CD14-positive monocyte (primary cell): ENCODE results near the gene ONECUT1. TPM values are rescaled to one million over a fixed set of nuclear protein-coding genes. Genes with fewer than 3 reads are reported as not detected.

Experiments
- DNase-seq, 3 donors: peaks; one replicate each; pipeline ENCODE4 v3.0.0-alpha.2; 2011 to 2022
- H2AFZ ChIP-seq: 2 replicates; pipeline ENCODE4 v1.6.0; 2012; ENCODE audit warnings: mild to moderate bottlenecking, low read depth, low read length, inconsistent platforms; ENCODE audit not compliant: insufficient read depth, poor library complexity, severe bottlenecking
- H3K27ac ChIP-seq, 2 donors: 1 replicate in 1 of 2; 2 replicates in 1 of 2; pipeline ENCODE4 v1.5.1; 2012 to 2013; ENCODE audit warnings: low read length in 2 of 2, control low read depth in 1 of 2, inconsistent platforms in 1 of 2, low read depth in 1 of 2, mild to moderate bottlenecking in 1 of 2
- H3K27me3 ChIP-seq, 2 donors: one replicate each; pipeline versions ENCODE4 v1.6.0 to v1.6.1; 2011 to 2013; ENCODE audit warnings: low read length in 2 of 2; ENCODE audit not compliant: control insufficient read depth in 2 of 2, insufficient read depth in 2 of 2
- H3K36me3 ChIP-seq, 2 donors: replicated peaks in 1 of 2; 1 replicate in 1 of 2; 2 replicates in 1 of 2; pipeline versions ENCODE4 v1.5.1 to v1.6.1; 2012 to 2013; ENCODE audit warnings: low read length in 2 of 2, control low read depth in 1 of 2, inconsistent platforms in 1 of 2, mild to moderate bottlenecking in 1 of 2; ENCODE audit not compliant: insufficient read depth in 2 of 2, control insufficient read depth in 1 of 2
- H3K4me1 ChIP-seq, 2 donors: 1 replicate in 1 of 2; 2 replicates in 1 of 2; pipeline versions ENCODE4 v1.5.1 to v1.6.1; 2012 to 2013; ENCODE audit warnings: low read length in 2 of 2, control low read depth in 1 of 2, inconsistent platforms in 1 of 2, mild to moderate bottlenecking in 1 of 2, moderate library complexity in 1 of 2; ENCODE audit not compliant: insufficient read depth in 2 of 2, control insufficient read depth in 1 of 2
- H3K4me2 ChIP-seq: replicated peaks from 2 replicates; pipeline ENCODE3; 2012; ENCODE audit warnings: low read length, moderate library complexity, mild to moderate bottlenecking; ENCODE audit not compliant: poor library complexity, severe bottlenecking; ENCODE audit errors: extremely low read depth
- H3K4me3 ChIP-seq, 3 experiments: fragments of 200-600 bp in 1 of 3; sonication (generic) in 1 of 3; replicated peaks in 1 of 3; 1 replicate in 2 of 3; 2 replicates in 1 of 3; pipeline ENCODE4 v1.5.1; 2011 to 2013; ENCODE audit warnings: low read length in 3 of 3, mild to moderate bottlenecking in 3 of 3, control low read depth in 2 of 3, low read depth in 2 of 3, inconsistent platforms in 1 of 3, moderate library complexity in 1 of 3
- H3K79me2 ChIP-seq: 2 replicates; pipeline ENCODE4 v1.6.0; 2012; ENCODE audit warnings: mild to moderate bottlenecking, control low read depth, inconsistent platforms, low read length, moderate library complexity; ENCODE audit not compliant: insufficient read depth
- H3K9ac ChIP-seq: 2 replicates; pipeline ENCODE4 v1.6.0; 2017; ENCODE audit warnings: low read length, mild to moderate bottlenecking; ENCODE audit not compliant: insufficient read depth, poor library complexity, severe bottlenecking
- H3K9me3 ChIP-seq, 2 donors: replicated peaks in 1 of 2; 1 replicate in 1 of 2; 2 replicates in 1 of 2; pipeline versions ENCODE4 v1.5.1 to v1.6.1; 2012 to 2013; ENCODE audit warnings: low read length in 2 of 2, control low read depth in 1 of 2; ENCODE audit not compliant: control insufficient read depth in 1 of 2, insufficient read depth in 1 of 2
- H4K20me1 ChIP-seq: 2 replicates; pipeline ENCODE4 v1.6.0; 2012; ENCODE audit warnings: mild to moderate bottlenecking, low read length, control low read depth, moderate library complexity; ENCODE audit not compliant: insufficient read depth
- H3K27ac Mint-ChIP-seq, 7 donors: one replicate each; pipeline ENCODE4 v1.8.0; 2020; ENCODE audit warnings: mild to moderate bottlenecking in 7 of 7, mixed read lengths in 7 of 7, moderate library complexity in 6 of 7, inconsistent platforms in 2 of 7
- H3K27me3 Mint-ChIP-seq, 3 donors: one replicate each; pipeline ENCODE4 v1.8.0; 2021 to 2022; ENCODE audit warnings: low read depth in 3 of 3, mild to moderate bottlenecking in 3 of 3, mixed read lengths in 3 of 3, moderate library complexity in 3 of 3, inconsistent platforms in 1 of 3
- H3K36me3 Mint-ChIP-seq, 2 donors: one replicate each; pipeline ENCODE4 v1.8.0; 2020; ENCODE audit warnings: mixed read lengths in 2 of 2, inconsistent platforms in 1 of 2, mild to moderate bottlenecking in 1 of 2
- H3K4me1 Mint-ChIP-seq: one replicate; pipeline ENCODE4 v1.8.0; 2020; ENCODE audit warnings: mild to moderate bottlenecking, mixed read lengths
- H3K4me3 Mint-ChIP-seq, 2 donors: one replicate each; pipeline ENCODE4 v1.8.0; 2020; ENCODE audit warnings: mild to moderate bottlenecking in 2 of 2, mixed read lengths in 2 of 2, moderate library complexity in 1 of 2
- H3K9me3 Mint-ChIP-seq, 7 donors: one replicate each; pipeline ENCODE4 v1.8.0; 2020 to 2022; ENCODE audit warnings: mixed read lengths in 7 of 7, mild to moderate bottlenecking in 6 of 7, moderate library complexity in 6 of 7, inconsistent platforms in 2 of 7
- WGBS: methylation state at CpG from one replicate; pipeline ENCODE4 v1.1.5; 2013; ENCODE audit warnings: missing lambda C conversion rate; ENCODE audit not compliant: insufficient coverage; 5-methylcytosine and 5-hydroxymethylcytosine counted together
- intact Hi-C, 2 donors: fragments of 100-400 bp; cut with micrococcal nuclease; formaldehyde crosslinking; loops; one replicate each; pipeline versions ENCODE4 v1.15.0 to v1.15.1; 2023
- polyA plus RNA-seq, 3 donors: library from polyadenylated mRNA; depleted of rRNA in 1 of 3; unstranded in 2 of 3; stranded (reverse) in 1 of 3; fragments of 300-500 nt in 2 of 3; fragments of >200 nt in 1 of 3; fragmentation: Illumina TruSeq in 2 of 3; gene quantifications; 1 replicate in 2 of 3; 2 replicates in 1 of 3; pipeline ENCODE4 v1.2.3, GENCODE V29; 2012 to 2021
- TF ChIP-seq, protein P1 (sequence below): fragments of 200-600 bp; IDR thresholded peaks from one replicate; pipeline ENCODE4 v1.8.0; 2022; ENCODE audit warnings: antibody characterized with exemption, mild to moderate bottlenecking

Gene ONECUT1
- polyA plus RNA-seq, 3 donors = not detected

DNA sequence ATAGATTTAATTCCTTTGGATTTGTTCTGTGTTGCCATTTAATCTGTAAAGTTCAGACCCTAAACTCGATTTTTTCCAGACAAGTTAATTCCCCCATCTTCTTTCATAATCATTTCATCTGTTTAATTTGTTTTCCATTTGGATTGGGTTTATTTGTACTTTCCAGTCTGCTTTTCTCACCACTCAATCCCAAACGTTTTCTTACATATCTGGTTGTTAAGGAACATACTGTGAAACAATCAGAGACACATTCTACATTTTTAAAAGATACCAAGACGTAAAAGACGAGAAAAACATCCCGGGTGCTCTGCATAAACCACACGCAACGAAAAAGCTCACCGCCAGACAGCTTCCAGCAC is 13.0 kb upstream of the ONECUT1 start:
- H3K4me3 Mint-ChIP-seq = peak overlapping the region in 1 of 2 donors; percentile 83
- H3K79me2 ChIP-seq = no peaks in the 10 kb centered on the region
- peaks cover 19% of the 10 kb centered on the region for H3K4me1 Mint-ChIP-seq
- peaks cover 11 to 56% of the 10 kb centered on the region in 2 donors for H3K9me3 ChIP-seq
- TF ChIP-seq, protein P1, sequence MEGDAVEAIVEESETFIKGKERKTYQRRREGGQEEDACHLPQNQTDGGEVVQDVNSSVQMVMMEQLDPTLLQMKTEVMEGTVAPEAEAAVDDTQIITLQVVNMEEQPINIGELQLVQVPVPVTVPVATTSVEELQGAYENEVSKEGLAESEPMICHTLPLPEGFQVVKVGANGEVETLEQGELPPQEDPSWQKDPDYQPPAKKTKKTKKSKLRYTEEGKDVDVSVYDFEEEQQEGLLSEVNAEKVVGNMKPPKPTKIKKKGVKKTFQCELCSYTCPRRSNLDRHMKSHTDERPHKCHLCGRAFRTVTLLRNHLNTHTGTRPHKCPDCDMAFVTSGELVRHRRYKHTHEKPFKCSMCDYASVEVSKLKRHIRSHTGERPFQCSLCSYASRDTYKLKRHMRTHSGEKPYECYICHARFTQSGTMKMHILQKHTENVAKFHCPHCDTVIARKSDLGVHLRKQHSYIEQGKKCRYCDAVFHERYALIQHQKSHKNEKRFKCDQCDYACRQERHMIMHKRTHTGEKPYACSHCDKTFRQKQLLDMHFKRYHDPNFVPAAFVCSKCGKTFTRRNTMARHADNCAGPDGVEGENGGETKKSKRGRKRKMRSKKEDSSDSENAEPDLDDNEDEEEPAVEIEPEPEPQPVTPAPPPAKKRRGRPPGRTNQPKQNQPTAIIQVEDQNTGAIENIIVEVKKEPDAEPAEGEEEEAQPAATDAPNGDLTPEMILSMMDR = no peak
- H3K27ac ChIP-seq = no peak overlapping the region
- H3K9ac ChIP-seq = no peak overlapping the region
- no peak overlapping the region for H3K4me2 ChIP-seq
- intact Hi-C loops = no loop called here
- peaks cover 0 to 4% of the 10 kb centered on the region in 2 donors for H3K36me3 Mint-ChIP-seq
- no CpG with 5 or more reads among the region's 8 CpGs for WGBS
- H3K4me1 ChIP-seq = peaks cover 18 to 29% of the 10 kb centered on the region in 2 donors
- H3K36me3 ChIP-seq = no peaks in the 10 kb centered on the region
- no peak overlapping the region for H3K27ac Mint-ChIP-seq
- H3K27me3 Mint-ChIP-seq = peaks cover 95 to 100% (median 98%) of the 10 kb centered on the region in 3 donors
- H3K9me3 Mint-ChIP-seq = peaks cover 0 to 52% (median 13%) of the 10 kb centered on the region in 7 donors
- H2AFZ ChIP-seq = no peak overlapping the region
- no peaks in the 10 kb centered on the region for H4K20me1 ChIP-seq
- H3K27me3 ChIP-seq = peaks cover 95 to 99% of the 10 kb centered on the region in 2 donors
- no peak overlapping the region for H3K4me3 ChIP-seq
- no peak for DNase-seq

DNA sequence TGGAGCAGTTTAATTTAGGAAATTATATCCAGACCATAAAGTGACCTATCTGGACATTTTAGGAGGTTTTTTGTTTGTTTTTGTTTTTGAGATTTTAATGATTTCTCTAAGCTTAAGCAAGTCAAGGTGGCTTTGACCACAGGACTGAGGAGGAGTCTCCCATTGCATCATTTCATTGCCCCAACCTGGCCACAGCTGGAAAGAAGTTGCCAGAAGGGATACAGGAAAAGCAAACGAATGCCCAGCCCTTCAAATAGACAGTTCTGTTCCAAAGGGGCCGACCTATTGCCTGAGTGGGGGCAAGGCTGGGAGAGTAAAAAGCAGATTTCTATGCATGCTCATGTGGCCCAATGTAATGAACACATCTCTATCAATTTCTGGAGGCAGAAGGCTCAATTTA is 12.0 kb upstream of the ONECUT1 start:
- Histone ChIP-seq H3K4me3 (no peak overlapping the region), H3K36me3 (no peaks in the 10 kb centered on the region), H3K4me1 (peaks cover 18 to 29% of the 10 kb centered on the region in 2 donors), H3K9ac (no peak overlapping the region), H3K4me2 (no peak overlapping the region), H3K9me3 (peaks cover 11 to 59% of the 10 kb centered on the region in 2 donors), H3K79me2 (no peaks in the 10 kb centered on the region), H3K27me3 (peaks cover 95 to 99% of the 10 kb centered on the region in 2 donors), H2AFZ (no peak overlapping the region), H3K27ac (no peak overlapping the region), H4K20me1 (no peaks in the 10 kb centered on the region)
- intact Hi-C loops = no loop called here
- peaks cover 95 to 100% (median 98%) of the 10 kb centered on the region in 3 donors for H3K27me3 Mint-ChIP-seq
- H3K4me1 Mint-ChIP-seq = peaks cover 19% of the 10 kb centered on the region
- no CpG with 5 or more reads among the region's 2 CpGs for WGBS
- TF ChIP-seq, protein P1 = no peak
- H3K36me3 Mint-ChIP-seq = peaks cover 0 to 4% of the 10 kb centered on the region in 2 donors
- peaks cover 0 to 52% (median 13%) of the 10 kb centered on the region in 7 donors for H3K9me3 Mint-ChIP-seq
- no peak for DNase-seq
- peak overlapping the region in 1 of 2 donors; percentile 58 for H3K4me3 Mint-ChIP-seq
- H3K27ac Mint-ChIP-seq = peak overlapping the region in 2 of 7 donors; percentile 2 to 38
